ENCODE measurements around the gene SMIM35. TPM values are rescaled to one million over a fixed set of nuclear protein-coding genes. Genes with fewer than 3 reads are reported as not detected.

The SMIM35 gene
- total RNA-seq, 4 donors from 2014 or later = not detected

- in situ Hi-C loops (cut with MboI; ENCODE audit: low pct_ligation_motif_present in 1 of 4, low pct_unique_long_range_greater_than_20kb in 1 of 4, low sequenced_read_pairs in 3 of 4) = no loop called here
- intact Hi-C loops (cut with DNase I; ENCODE audit: low total_unique reads) = no loop called here
- no peak overlapping the region for H3K4me3 ChIP-seq
Measured at GRCh38 chr11:118021146-118021545, 65.6 kb downstream of the SMIM35 start.

GRCh38 chr11:118018401-118018800 is 68.4 kb downstream of the SMIM35 start:
- peaks cover 14% of the 10 kb centered on the region for H3K27me3 ChIP-seq

More at GRCh38 chr11:118021146-118021545, 65.6 kb downstream of the SMIM35 start:
- Histone ChIP-seq H3K9me3 (peaks cover 4 to 8% of the 10 kb centered on the region in 2 donors), H3K27me3 (peaks cover 14% of the 10 kb centered on the region), H3K36me3 (no peaks in the 10 kb centered on the region), H3K4me1 (peaks cover 0 to 2% (median 0%) of the 10 kb centered on the region in 4 donors), H3K27ac (no peak overlapping the region)
- no peak for DNase-seq
- WGBS, 2 donors (ENCODE audit: low coverage in 1 of 2) = 95 to 100% methylated on average over 1 of the region's 1 CpG
- TF ChIP-seq CTCF (IDR thresholded peaks at IDR 0.05) (no peak), EP300 (IDR thresholded peaks at IDR 0.05; ENCODE audit: low read depth) (no peak), POLR2AphosphoS5 (IDR thresholded peaks at IDR 0.05) (no peak), POLR2A (IDR thresholded peaks at IDR 0.05) (no peak)

DNA sequence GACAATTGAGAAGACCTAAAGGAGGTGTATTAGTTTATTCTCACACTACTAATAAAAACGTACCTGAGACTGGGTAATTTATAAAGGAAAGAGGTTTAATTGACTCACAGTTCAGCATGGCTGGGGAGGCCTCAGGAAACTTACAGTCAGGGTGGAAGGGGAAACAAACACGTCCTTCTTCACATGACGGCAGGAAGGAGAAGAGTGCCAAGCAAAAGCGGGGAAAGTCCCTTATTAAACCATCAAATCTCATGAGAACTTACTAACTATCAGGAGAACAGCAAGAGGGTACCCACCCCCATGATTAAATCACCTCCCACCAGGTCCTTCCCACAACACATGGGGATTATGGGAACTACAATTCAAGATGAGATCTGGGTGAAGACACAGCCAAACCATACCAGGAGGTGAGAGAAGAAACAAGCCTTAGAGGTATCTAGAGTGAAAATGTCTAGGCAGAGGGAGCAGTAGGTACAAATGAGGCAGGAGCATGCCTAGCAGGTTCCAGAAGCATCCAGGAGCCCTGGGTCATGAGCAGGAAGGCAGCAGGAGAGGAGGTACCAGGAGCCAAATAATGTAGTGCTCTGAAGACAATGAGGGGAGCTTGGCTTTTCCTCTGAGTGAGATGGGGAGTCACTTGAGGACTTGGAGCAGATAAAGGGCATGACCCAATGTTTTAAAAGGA is 69.0 kb downstream of the SMIM35 start:
- Histone ChIP-seq H3K27me3 (peaks cover 14% of the 10 kb centered on the region), H3K4me1 (peaks cover 0 to 6% (median 0%) of the 10 kb centered on the region in 4 donors), H3K4me3 (no peak overlapping the region), H3K36me3 (no peaks in the 10 kb centered on the region), H3K27ac (no peak overlapping the region), H3K9me3 (peaks cover 4 to 8% of the 10 kb centered on the region in 2 donors)
- no peak for TF ChIP-seq EP300 (IDR thresholded peaks at IDR 0.05; ENCODE audit: low read depth)
- no peak for TF ChIP-seq CTCF (IDR thresholded peaks at IDR 0.05)
- no peak for TF ChIP-seq POLR2A (IDR thresholded peaks at IDR 0.05)
- no peak for TF ChIP-seq POLR2AphosphoS5 (IDR thresholded peaks at IDR 0.05)
- intact Hi-C loops (cut with DNase I; ENCODE audit: low total_unique reads) (no loop called here), in situ Hi-C loops (cut with MboI; ENCODE audit: low pct_ligation_motif_present in 1 of 4, low pct_unique_long_range_greater_than_20kb in 1 of 4, low sequenced_read_pairs in 3 of 4) (no loop called here)
- 42 to 69% methylated on average over 2 to 4 of the region's 4 CpGs for WGBS, 2 donors (ENCODE audit: low coverage in 1 of 2)
- DNase-seq = no peak

More at GRCh38 chr11:118018401-118018800, 68.4 kb downstream of the SMIM35 start:
- H3K36me3 ChIP-seq = no peaks in the 10 kb centered on the region
- H3K4me3 ChIP-seq = no peak overlapping the region
- in situ Hi-C loops (cut with MboI; ENCODE audit: low pct_ligation_motif_present in 1 of 4, low pct_unique_long_range_greater_than_20kb in 1 of 4, low sequenced_read_pairs in 3 of 4) = no loop called here
- peaks cover 0 to 6% (median 0%) of the 10 kb centered on the region in 4 donors for H3K4me1 ChIP-seq
- 72 to 91% methylated on average over 2 of the region's 2 CpGs for WGBS, 2 donors (ENCODE audit: low coverage in 1 of 2)
- DNase-seq = no peak
- TF ChIP-seq POLR2AphosphoS5 (IDR thresholded peaks at IDR 0.05) (no peak), CTCF (IDR thresholded peaks at IDR 0.05) (no peak), EP300 (IDR thresholded peaks at IDR 0.05; ENCODE audit: low read depth) (no peak), POLR2A (IDR thresholded peaks at IDR 0.05) (no peak)
- peaks cover 4 to 8% of the 10 kb centered on the region in 2 donors for H3K9me3 ChIP-seq
- intact Hi-C loops (cut with DNase I; ENCODE audit: low total_unique reads) = no loop called here
- no peak overlapping the region for H3K27ac ChIP-seq

GRCh38 chr11:118017111-118017510 is 69.7 kb downstream of the SMIM35 start:
- Histone ChIP-seq H3K27ac (no peak overlapping the region), H3K4me1 (peaks cover 0 to 6% (median 0%) of the 10 kb centered on the region in 4 donors), H3K4me3 (no peak overlapping the region), H3K9me3 (peaks cover 4 to 8% of the 10 kb centered on the region in 2 donors), H3K36me3 (no peaks in the 10 kb centered on the region), H3K27me3 (peaks cover 14% of the 10 kb centered on the region)
- intact Hi-C loops (cut with DNase I; ENCODE audit: low total_unique reads) (no loop called here), in situ Hi-C loops (cut with MboI; ENCODE audit: low pct_ligation_motif_present in 1 of 4, low pct_unique_long_range_greater_than_20kb in 1 of 4, low sequenced_read_pairs in 3 of 4) (no loop called here)
- WGBS, 2 donors (ENCODE audit: low coverage in 1 of 2) = 87 to 92% methylated on average over 3 of the region's 3 CpGs
- DNase-seq = no peak
- TF ChIP-seq CTCF (IDR thresholded peaks at IDR 0.05) (no peak), POLR2A (IDR thresholded peaks at IDR 0.05) (no peak), EP300 (IDR thresholded peaks at IDR 0.05; ENCODE audit: low read depth) (no peak), POLR2AphosphoS5 (IDR thresholded peaks at IDR 0.05) (no peak)

All from transverse colon (tissue), 4 donors.